SK-N-MC (cell line): Measurements from ENCODE around the gene GUCA2A.

Source experiments
- EZH2 ChIP-seq: fragments of 200-600 bp; sonication (generic); IDR thresholded peaks from one replicate; pipeline ENCODE4 v1.6.1; 2017; ENCODE audit warnings: antibody characterized with exemption
- FOXP2 ChIP-seq: optimal IDR thresholded peaks from 2 replicates; pipeline ENCODE3; 2011; ENCODE audit warnings: mild to moderate bottlenecking, moderate library complexity; ENCODE audit not compliant: insufficient read depth; ENCODE audit errors: extremely low read length, control extremely low read depth
- POLR2AphosphoS5 ChIP-seq: IDR thresholded peaks from 2 replicates; pipeline ENCODE4 v1.6.1; 2012; ENCODE audit warnings: mild to moderate bottlenecking, low read depth, low read length, borderline replicate concordance

- no peak for TF ChIP-seq POLR2AphosphoS5
- TF ChIP-seq EZH2: no peak
- no peak for TF ChIP-seq FOXP2
Observed at GRCh38 chr1:42118125-42118524, 46.4 kb downstream of the GUCA2A start.
